IPS-18c (cell line): ENCODE data around the gene ETNPPL.

Experiments
- H3K4me3 ChIP-seq: 2 replicates; pipeline ENCODE4 v1.7.0; 2013; ENCODE audit warnings: low read depth, mild to moderate bottlenecking, low read length, moderate library complexity; ENCODE audit not compliant: insufficient read depth
- H3K9me3 ChIP-seq: one replicate; pipeline ENCODE4 v1.6.1; 2013; ENCODE audit warnings: mild to moderate bottlenecking, low read length, moderate library complexity; ENCODE audit not compliant: control insufficient read depth, insufficient read depth

The ETNPPL gene

DNA sequence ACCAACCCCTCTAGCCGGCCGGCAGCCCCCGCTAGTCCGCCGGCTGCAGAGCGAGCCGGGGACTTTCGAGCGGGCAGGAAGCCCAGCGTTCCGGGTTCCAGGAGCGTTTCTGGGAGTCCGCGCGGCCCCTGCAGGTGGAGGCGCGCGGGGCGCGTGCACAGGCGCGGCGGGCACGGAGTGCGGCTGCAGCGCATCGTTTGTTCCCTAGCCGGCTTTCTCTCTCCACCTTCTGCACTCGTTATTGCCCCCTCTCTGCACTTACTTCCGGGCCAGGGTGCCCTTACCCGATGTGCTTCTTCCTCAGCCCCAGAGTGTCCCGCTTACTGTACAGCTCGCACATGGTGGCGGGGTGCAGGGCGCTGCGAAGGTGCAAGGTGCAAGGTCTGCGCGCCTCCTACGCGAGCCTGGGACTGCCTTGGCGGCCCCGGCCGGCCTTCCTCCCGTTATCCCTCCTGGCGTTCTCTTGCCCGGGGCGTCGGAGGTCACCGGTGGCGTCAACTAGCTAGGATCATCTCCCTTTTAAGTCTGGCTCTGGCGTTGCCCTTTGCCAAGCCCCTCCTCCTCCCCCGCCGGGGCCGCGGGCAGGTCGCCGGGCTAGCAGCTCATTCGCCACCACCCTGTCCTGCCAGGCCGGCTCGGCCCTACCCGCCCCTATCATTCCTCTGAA, at the start of gene ETNPPL:
Gene ETNPPL (minus strand): TSS at position 495 of the 667 bp plus-strand sequence. CDS start 155 bp downstream, at position 340.
- peak within 1 kb of the TSS; percentile 49 for H3K4me3 ChIP-seq

DNA sequence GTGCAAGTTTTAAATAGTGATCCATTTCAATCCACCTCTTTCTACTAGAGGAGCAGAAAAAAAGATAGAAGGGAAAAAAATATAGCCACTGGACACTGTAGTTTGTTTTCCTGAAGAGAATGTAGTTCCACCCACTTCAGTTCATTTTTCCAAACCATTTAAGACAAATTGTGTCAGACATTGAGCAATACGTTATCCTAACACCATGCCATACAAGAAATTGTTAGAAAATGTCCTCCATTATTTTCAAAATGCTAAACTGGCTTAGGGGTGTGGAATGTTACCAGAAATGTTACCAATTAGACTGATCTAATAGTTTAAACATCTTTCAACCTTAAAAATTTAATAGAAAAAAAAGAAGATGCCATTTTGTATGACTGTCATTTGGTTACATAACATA, 48.6 kb upstream of the ETNPPL start:
- H3K4me3 ChIP-seq = no peak overlapping the region

More for the DNA sequence above, at the start of gene ETNPPL:
- no peaks in the 10 kb centered on the region for H3K9me3 ChIP-seq

DNA sequence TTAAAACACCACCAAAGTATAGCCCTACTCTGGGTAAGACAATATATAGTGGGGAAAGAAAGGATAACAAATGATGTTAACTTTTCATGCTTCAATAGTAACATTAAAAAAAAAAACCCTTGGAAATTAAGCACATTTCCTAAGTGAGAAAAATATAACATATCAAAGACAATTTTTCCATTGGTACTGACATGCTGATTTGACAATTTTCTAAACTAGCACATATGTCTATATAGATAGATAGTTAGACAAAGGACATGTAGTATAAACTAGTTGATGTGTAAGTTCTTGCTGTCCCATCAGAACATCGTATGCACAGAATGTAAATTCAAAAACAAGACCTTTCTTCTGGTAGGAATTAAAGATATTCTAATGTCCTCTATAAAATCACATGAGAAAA, 47.2 kb upstream of the ETNPPL start:
- Histone ChIP-seq H3K4me3 (no peak overlapping the region), H3K9me3 (no peaks in the 10 kb centered on the region)

More for the DNA sequence above, 48.6 kb upstream of the ETNPPL start:
- H3K9me3 ChIP-seq = no peaks in the 10 kb centered on the region

DNA sequence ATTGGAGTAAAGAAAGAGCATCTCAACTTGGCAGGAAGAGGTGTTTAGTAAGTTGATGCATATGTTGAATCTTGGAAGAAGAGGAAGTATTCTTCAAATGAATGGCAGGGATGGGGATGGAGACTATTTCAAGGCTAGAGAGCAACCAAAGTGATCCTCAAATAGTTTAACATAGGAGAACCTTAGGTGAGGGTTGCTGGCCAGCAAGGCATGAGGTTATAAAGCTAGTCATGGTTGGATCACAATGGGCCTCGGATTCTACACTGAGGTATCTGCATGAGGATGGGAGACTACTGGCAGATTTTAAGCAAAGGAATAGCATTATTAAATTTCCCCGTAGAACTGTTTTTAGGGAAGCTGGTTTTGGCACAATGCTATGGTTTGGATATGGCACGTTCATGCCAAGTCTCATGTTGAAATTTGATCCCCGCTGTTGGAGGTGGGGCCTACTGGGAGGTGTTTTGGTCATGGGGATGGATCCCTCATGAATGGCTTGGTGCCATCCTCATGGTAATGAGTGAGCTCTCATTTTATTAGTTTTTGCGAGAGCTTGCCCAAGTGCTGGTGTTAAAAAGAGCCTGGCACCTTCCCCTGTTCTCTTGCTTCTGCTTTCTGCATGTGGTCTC, 41.9 kb upstream of the ETNPPL start:
- Histone ChIP-seq H3K9me3 (no peaks in the 10 kb centered on the region), H3K4me3 (no peak overlapping the region)

DNA sequence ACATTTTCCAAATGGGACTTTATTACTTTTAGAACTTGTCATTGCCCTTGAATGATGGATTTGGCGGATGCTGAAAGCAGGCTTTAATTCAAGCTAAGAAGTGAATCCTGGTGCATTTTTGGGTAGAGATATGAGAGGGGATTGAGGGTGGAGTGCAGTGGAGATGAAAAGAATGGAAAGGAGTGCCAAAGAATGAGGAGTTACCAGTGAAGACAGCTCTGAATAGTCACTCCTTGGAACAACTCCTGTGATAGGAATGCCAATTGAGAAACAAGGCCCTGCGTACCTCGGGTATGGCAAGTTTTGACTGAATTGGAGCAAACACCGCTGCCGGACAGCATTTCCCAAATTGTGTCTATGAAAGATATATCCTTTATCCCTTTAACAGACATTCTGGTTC, 36.5 kb upstream of the ETNPPL start:
- Histone ChIP-seq H3K4me3 (no peak overlapping the region), H3K9me3 (no peaks in the 10 kb centered on the region)

DNA sequence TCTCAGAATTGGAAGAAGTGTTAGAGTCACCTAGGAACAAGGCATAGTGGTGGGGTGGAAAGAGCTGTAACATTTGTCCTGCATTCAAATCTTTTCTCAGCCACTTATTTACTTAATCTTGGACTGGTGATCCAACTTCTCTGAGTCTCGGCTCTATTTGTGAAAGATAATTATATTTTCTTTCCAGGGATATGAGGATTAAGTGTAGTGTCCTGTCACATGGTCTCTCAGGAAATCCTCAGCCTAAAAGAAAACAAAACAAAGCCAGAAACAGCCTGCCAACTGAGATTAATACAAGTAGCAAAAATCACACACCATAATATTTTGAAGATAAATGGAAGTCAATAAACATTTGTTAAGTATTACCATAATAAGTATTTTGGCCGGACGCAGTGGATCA, 33.3 kb upstream of the ETNPPL start:
- Histone ChIP-seq H3K9me3 (no peaks in the 10 kb centered on the region), H3K4me3 (no peak overlapping the region)

DNA sequence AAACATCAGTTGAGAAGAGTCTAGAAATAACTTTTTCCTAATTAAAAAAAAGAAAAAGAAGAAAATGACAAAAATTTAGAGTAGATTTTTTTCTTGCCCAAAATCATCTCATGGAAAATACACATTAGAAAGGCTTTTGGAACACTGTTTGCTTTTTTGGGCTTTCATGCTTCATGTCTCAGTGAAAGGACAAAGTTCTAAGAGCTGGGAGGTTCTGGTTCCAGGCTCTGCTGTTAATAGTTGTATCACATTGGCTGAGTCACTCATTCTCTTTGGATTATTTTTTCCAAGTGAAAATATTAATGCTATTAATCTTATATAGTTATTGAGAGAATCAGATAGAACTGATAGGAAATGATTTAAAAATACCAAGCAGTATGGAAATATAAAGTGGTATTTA, 32.9 kb upstream of the ETNPPL start:
- H3K4me3 ChIP-seq = no peak overlapping the region

DNA sequence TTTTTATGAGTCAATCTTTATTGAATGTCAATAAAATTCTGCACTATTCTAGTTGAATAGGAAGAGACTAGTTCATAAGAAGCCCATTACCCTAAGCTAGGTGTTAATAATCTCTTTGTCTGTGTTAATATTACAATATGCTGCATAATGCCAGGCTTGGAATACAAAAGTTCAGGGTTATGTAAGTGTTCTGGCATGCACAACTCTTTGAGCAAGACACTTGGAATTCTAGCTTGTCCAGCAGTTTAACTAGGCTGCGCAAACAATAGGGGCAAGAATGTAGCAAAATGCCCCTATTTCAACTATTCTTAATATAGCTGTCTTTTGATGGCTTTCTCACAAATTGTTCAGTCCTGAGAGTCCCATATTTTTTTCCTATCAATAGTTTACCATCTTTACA, 31.3 kb upstream of the ETNPPL start:
- no peak overlapping the region for H3K4me3 ChIP-seq
- H3K9me3 ChIP-seq = no peaks in the 10 kb centered on the region

More for the DNA sequence above, 32.9 kb upstream of the ETNPPL start:
- H3K9me3 ChIP-seq = no peaks in the 10 kb centered on the region

DNA sequence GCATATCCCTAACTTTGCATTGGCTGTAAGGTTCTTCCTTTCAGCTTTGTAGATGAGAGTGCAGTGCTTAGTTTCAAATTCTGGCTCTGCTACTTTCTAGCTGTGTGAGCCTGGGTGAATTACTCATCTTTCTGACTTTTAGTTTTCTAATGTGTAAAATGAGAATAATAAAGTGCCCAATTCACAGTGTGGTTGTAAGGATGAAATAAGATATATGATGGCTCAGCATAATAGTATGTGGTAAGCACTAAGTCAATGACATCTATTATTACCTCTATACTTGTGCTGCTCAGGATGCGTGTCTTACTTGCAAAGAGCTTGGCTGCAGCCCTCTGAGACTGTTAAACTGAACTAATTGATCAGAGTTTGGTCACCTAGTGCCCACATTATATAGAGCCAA, 30.6 kb upstream of the ETNPPL start:
- Histone ChIP-seq H3K9me3 (no peaks in the 10 kb centered on the region), H3K4me3 (no peak overlapping the region)

DNA sequence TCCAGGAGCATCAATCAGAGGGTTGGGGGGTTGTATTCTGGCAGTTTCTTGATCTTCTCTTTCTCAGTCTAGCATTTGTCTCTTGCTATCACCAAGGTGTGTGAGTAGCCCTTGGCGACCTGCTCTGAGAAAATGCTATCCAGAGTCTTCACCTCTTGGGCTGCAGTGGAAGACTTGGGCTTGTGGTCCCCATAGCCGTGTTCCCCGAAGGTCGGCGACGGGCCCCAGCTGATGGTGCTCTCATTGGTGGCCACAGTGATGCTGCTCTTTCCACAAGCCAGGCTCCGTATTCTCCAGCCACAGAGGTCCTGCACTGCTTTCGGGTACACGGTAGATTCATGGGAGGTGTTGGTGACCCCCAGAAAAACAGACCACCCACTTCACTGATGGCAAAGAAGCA, 25.9 kb upstream of the ETNPPL start:
- no peaks in the 10 kb centered on the region for H3K9me3 ChIP-seq
- H3K4me3 ChIP-seq = no peak overlapping the region

DNA sequence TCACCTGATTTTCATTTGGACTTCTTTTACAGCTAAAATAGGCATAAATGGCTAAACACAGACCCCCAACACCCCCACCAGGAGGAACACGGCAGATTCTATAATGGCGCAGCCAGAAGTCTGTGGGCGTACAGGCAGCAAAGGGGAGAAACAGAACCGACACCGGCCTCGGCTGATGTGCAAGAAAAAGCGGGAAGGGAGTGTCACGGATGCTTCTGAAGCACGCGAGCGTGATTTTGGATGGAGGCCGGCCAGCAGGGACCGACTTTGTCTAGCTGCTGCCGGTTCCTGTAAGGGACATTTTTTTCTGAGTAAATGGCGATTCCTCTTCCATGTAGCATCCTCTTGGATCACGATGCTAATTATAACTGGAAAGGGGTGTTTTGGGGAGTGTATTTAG, 24.9 kb upstream of the ETNPPL start:
- Histone ChIP-seq H3K9me3 (no peaks in the 10 kb centered on the region), H3K4me3 (no peak overlapping the region)

DNA sequence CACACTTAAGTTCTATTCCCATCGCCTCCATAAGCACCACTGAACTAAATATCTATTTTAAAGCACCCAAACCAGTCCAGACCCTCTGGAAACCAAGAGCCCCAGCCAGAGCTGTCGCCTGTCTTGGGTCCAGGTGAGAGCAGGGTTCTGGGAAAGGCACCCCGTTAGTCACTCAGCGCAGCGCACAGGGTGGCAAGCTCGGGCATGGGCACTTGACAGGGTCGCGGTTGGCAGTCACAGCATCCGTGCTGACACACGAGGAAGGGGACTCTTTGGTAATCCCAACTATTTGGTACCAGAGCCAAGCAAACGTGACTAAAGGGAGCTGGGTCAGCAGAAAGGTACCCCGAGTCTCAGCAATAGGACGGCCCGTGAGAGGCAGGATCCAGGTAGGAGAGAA, 24.3 kb upstream of the ETNPPL start:
- Histone ChIP-seq H3K4me3 (no peak overlapping the region), H3K9me3 (no peaks in the 10 kb centered on the region)

DNA sequence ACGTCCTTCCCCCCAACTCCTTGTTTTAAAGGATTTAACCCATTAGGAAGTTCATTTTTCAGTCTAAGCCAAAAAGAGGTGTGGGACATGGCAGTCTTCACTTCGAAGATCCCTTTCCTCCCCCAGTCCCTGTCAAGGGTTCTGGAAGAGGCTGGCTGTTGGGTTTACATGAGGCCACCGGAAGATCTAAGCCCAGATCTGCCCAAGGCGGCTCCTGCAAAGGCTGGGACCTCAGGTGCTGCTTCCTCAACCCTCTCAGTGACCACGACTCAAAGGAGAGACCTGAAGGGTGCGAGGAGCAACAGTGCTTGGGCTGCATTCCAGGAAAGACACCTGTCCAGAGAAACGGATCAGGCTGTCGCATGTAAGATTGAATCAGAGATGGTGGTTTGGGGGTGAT, 23.5 kb upstream of the ETNPPL start:
- H3K4me3 ChIP-seq = no peak overlapping the region
- no peaks in the 10 kb centered on the region for H3K9me3 ChIP-seq

DNA sequence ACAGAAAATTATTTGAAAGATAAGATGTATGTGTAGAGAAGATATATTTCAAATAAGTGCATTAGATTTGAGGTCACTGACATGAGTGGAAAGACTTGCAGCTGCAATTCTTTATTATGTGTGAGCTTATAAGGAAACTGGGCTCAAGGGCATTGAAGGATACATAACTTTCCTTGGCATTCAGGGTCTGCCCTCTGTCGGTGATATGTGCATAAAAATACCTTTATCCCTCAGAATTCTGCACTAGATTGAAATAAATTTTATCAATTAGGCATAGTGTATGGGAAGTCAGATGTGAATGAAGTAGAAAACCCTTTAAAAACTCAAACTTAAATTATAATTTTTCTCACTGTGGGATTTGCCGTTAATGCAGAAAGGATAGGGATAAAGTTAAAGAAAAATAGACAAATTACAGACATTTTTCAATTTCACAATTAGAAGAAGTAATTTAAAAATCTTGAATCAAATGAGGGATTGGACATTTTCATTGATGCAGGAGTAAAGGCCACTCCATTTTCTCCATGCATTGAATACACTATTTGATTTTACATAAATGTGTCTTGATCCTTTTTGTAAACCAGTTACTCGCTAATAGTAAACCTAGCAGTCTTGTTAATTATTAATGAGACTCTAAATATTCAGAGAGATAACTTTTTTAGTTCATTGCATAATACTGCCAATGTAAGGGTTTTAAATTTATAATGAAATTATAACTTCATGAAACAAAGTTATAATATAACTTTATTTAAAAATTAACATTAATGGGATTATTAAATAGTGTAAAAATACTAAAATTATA, 21.0 kb upstream of the ETNPPL start:
- Histone ChIP-seq H3K9me3 (no peaks in the 10 kb centered on the region), H3K4me3 (no peak overlapping the region)

DNA sequence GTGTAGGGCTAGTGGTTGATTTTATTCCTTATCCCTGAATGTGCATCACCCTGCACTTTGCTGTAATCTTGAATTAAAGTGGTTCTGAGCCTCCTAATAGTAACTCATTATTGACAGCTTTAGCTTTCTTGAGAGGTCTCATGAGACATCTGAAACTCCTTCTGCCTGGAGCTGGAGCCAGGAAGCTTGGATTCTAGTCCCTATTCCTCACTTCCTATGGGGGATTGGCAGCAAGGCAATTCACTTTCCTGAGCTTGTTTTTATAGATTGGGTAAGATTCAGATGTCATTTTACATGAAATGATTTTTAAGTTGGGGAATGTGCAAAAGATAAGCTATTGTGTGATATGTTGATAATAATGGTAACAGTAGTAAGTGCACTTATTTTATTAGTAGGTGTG, 17.1 kb upstream of the ETNPPL start:
- Histone ChIP-seq H3K4me3 (no peak overlapping the region), H3K9me3 (no peaks in the 10 kb centered on the region)

DNA sequence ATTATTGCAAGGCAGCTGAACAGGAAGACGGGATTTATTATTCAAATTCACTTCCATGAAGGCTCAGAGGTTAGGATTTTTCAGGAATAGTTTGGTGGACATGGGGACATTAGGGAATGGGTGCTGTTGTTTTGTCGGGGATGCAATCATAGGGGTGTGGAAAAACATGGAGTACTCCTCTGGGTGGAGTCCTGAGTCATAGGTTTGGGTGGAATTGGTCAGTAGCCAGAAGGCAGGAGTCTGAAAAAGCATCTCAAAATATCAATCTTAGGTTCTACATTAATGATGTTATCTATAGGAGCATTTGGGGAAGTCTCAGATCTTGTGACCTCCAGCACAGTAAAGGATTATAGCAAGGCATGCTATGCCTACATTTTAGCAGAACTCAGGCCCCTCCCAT, 14.5 kb upstream of the ETNPPL start:
- Histone ChIP-seq H3K4me3 (no peak overlapping the region), H3K9me3 (no peaks in the 10 kb centered on the region)

DNA sequence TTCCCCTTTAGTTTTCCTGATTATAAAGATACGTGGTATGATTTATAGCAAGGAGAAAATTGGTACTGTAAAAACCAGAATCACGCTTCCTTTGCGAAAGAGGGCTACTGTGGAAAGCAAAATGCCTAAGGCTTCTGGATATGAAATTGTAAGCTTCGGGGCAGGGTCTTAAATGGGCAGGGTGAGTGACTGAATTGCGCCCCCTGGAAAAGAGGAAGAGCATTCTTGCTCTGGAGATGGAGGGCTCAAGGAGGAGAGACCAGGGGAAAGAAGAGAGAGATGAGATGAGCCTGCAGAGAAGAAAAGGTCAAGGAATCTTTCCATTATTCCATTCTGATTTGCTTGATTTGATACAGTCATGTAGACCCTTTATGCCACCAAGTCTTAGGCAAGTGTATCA, 13.1 kb upstream of the ETNPPL start:
- no peak overlapping the region for H3K4me3 ChIP-seq
- no peaks in the 10 kb centered on the region for H3K9me3 ChIP-seq
